KMS-11 (cell line): Measurements from ENCODE around the gene DENND5B.

ENCODE experiments used
- H2AFZ ChIP-seq: fragments of 200-600 bp; sonication (generic); 2 replicates; pipeline ENCODE4 v1.6.1; 2016; ENCODE audit warnings: antibody characterized with exemption, mixed run types, low read depth
- H3K27ac ChIP-seq: fragments of 200-600 bp; sonication (generic); 2 replicates; pipeline ENCODE4 v1.6.1; 2016; ENCODE audit warnings: mild to moderate bottlenecking, mixed run types
- H3K27me3 ChIP-seq: fragments of 200-600 bp; sonication (generic); 2 replicates; pipeline ENCODE4 v1.6.1; 2017; ENCODE audit warnings: mild to moderate bottlenecking, low read depth, mixed run types, moderate library complexity; ENCODE audit not compliant: insufficient read depth
- H3K36me3 ChIP-seq: fragments of 200-600 bp; sonication (generic); 2 replicates; pipeline ENCODE4 v1.6.1; 2017; ENCODE audit warnings: mild to moderate bottlenecking, mixed run types; ENCODE audit not compliant: insufficient read depth
- H3K4me1 ChIP-seq: fragments of 200-600 bp; sonication (generic); 2 replicates; pipeline ENCODE4 v1.6.1; 2016; ENCODE audit warnings: mild to moderate bottlenecking, low read depth, mixed run types; ENCODE audit not compliant: poor library complexity, severe bottlenecking
- H3K4me2 ChIP-seq: fragments of 200-600 bp; sonication (generic); 2 replicates; pipeline ENCODE4 v1.7.0; 2016; ENCODE audit warnings: mild to moderate bottlenecking, mixed run types
- H3K4me3 ChIP-seq: fragments of 200-600 bp; sonication (generic); IDR thresholded peaks from 2 replicates; pipeline ENCODE4 v1.6.1; 2017; ENCODE audit warnings: low read depth, low read length, mixed read lengths; ENCODE audit not compliant: insufficient read depth
- H3K79me2 ChIP-seq: fragments of 200-600 bp; sonication (generic); 2 replicates; pipeline ENCODE4 v1.6.1; 2016; ENCODE audit warnings: low read depth, mixed run types; ENCODE audit not compliant: insufficient read depth
- H3K9ac ChIP-seq: fragments of 200-600 bp; sonication (generic); 2 replicates; pipeline ENCODE4 v1.6.1; 2016; ENCODE audit warnings: mild to moderate bottlenecking, mixed run types
- H4K20me1 ChIP-seq: fragments of 200-600 bp; sonication (generic); 2 replicates; pipeline ENCODE4 v1.6.1; 2016; ENCODE audit warnings: mild to moderate bottlenecking, mixed run types; ENCODE audit not compliant: insufficient read depth
- TF ChIP-seq, protein P1 (sequence below): fragments of 200-600 bp; sonication (generic); conservative IDR thresholded peaks from 2 replicates; pipeline ENCODE4 v1.6.1; 2017; ENCODE audit warnings: low read depth, mild to moderate bottlenecking, antibody characterized with exemption, low read length, moderate library complexity, mixed read lengths

DENND5B gene

DNA sequence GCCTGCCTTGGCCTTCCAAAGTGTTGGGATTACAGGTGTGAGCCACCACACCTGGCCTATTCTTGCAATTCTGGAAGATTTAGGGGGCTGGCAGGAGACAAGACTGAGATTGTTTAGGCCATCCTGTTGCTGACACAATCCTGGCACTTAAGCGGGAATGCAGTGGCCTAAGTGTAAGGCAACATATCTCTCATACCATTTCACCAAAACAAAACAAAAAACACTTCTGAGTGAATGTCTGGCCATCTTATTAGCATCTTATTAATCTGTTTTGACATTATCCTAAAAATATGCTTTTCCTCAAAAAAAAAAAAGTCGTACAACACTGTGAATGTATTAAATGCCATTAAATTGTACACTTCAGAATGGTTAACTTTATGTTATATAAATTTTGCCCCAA, 67.6 kb downstream of the DENND5B start:
- no peaks in the 10 kb centered on the region for H3K36me3 ChIP-seq
- no peaks in the 10 kb centered on the region for H4K20me1 ChIP-seq
- H3K4me3 ChIP-seq = no peak overlapping the region
- no peak overlapping the region for H3K4me2 ChIP-seq
- H3K79me2 ChIP-seq = no peaks in the 10 kb centered on the region
- H3K4me1 ChIP-seq = peaks cover 18% of the 10 kb centered on the region
- H3K27ac ChIP-seq = no peak overlapping the region
- no peak overlapping the region for H2AFZ ChIP-seq
- TF ChIP-seq, protein P1, sequence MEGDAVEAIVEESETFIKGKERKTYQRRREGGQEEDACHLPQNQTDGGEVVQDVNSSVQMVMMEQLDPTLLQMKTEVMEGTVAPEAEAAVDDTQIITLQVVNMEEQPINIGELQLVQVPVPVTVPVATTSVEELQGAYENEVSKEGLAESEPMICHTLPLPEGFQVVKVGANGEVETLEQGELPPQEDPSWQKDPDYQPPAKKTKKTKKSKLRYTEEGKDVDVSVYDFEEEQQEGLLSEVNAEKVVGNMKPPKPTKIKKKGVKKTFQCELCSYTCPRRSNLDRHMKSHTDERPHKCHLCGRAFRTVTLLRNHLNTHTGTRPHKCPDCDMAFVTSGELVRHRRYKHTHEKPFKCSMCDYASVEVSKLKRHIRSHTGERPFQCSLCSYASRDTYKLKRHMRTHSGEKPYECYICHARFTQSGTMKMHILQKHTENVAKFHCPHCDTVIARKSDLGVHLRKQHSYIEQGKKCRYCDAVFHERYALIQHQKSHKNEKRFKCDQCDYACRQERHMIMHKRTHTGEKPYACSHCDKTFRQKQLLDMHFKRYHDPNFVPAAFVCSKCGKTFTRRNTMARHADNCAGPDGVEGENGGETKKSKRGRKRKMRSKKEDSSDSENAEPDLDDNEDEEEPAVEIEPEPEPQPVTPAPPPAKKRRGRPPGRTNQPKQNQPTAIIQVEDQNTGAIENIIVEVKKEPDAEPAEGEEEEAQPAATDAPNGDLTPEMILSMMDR = no peak
- H3K27me3 ChIP-seq = no peaks in the 10 kb centered on the region
- no peak overlapping the region for H3K9ac ChIP-seq

- H3K79me2 ChIP-seq = no peaks in the 10 kb centered on the region
- no peak overlapping the region for H2AFZ ChIP-seq
- H3K9ac ChIP-seq = no peak overlapping the region
- H3K27me3 ChIP-seq = no peaks in the 10 kb centered on the region
- TF ChIP-seq, protein P1 = no peak
- H3K4me1 ChIP-seq = peaks cover 23% of the 10 kb centered on the region
- H3K27ac ChIP-seq = no peak overlapping the region
- no peak overlapping the region for H3K4me3 ChIP-seq
- no peak overlapping the region for H3K4me2 ChIP-seq
- H3K36me3 ChIP-seq = no peaks in the 10 kb centered on the region
- H4K20me1 ChIP-seq = no peaks in the 10 kb centered on the region
These were observed 68.3 kb downstream of the DENND5B start for GRCh38 chr12:31522607-31523006.

- H3K4me3 ChIP-seq = no peak overlapping the region
- TF ChIP-seq, protein P1 = no peak
- H3K4me1 ChIP-seq = peaks cover 23% of the 10 kb centered on the region
- H2AFZ ChIP-seq = no peak overlapping the region
- no peak overlapping the region for H3K4me2 ChIP-seq
- H3K27ac ChIP-seq = no peak overlapping the region
- no peaks in the 10 kb centered on the region for H3K36me3 ChIP-seq
- H3K27me3 ChIP-seq = no peaks in the 10 kb centered on the region
- H3K79me2 ChIP-seq = no peaks in the 10 kb centered on the region
- no peak overlapping the region for H3K9ac ChIP-seq
- H4K20me1 ChIP-seq = no peaks in the 10 kb centered on the region
These were observed 69.0 kb downstream of the DENND5B start for GRCh38 chr12:31521964-31522363.

- Histone ChIP-seq H3K9ac (no peak overlapping the region), H3K4me3 (no peak overlapping the region), H3K27ac (no peak overlapping the region), H3K27me3 (no peaks in the 10 kb centered on the region), H3K79me2 (no peaks in the 10 kb centered on the region), H3K4me1 (peaks cover 15% of the 10 kb centered on the region), H3K36me3 (no peaks in the 10 kb centered on the region), H3K4me2 (no peak overlapping the region), H4K20me1 (no peaks in the 10 kb centered on the region), H2AFZ (no peak overlapping the region)
- TF ChIP-seq, protein P1 = no peak
These were observed 71.4 kb downstream of the DENND5B start for GRCh38 chr12:31519511-31519910.
